ENCODE results near the gene STAG1.
"Not testable (repeated sequence)": the region's sequence is repeated elsewhere in the genome, so short reads cannot be mapped to it uniquely, and the experiment has no call there.

STAG1 gene

GRCh38 chr3:136740351-136740958, 11.7 kb downstream of the STAG1 start:
- no peak for TF ChIP-seq GABPA (IDR thresholded peaks at IDR 0.05; ENCODE audit: low read depth)
- no peak for TF ChIP-seq POLR2AphosphoS5 (IDR thresholded peaks at IDR 0.05; ENCODE audit: low read depth)
- no peak for TF ChIP-seq REST (IDR thresholded peaks at IDR 0.05; ENCODE audit: insufficient replicate concordance, low read depth)
- no peak for TF ChIP-seq SPI1 (IDR thresholded peaks at IDR 0.05; ENCODE audit: borderline replicate concordance, low read depth)
- TF ChIP-seq CTCF (IDR thresholded peaks at IDR 0.05; ENCODE audit: insufficient read depth, low read length) = no peak
- Histone ChIP-seq H3K27me3 (ENCODE audit: insufficient read depth, poor library complexity, severe bottlenecking) (no peaks in the 10 kb centered on the region), H3K4me3 (replicated peaks; ENCODE audit: insufficient read depth, low read length) (no peak overlapping the region), H3K27ac (replicated peaks) (no peak overlapping the region)
- DNase-seq (ENCODE audit: low read depth in 1 of 2, low spot score in 1 of 2) = no peak

GRCh38 chr3:136736950-136737349, 15.2 kb downstream of the STAG1 start:
- not testable (repeated sequence) for H3K27me3 ChIP-seq (ENCODE audit: insufficient read depth, poor library complexity, severe bottlenecking); H3K4me3 ChIP-seq (replicated peaks; ENCODE audit: insufficient read depth, low read length); H3K27ac ChIP-seq (replicated peaks); DNase-seq (ENCODE audit: low read depth in 1 of 2, low spot score in 1 of 2)

GRCh38 chr3:136735103-136735502, 17.1 kb downstream of the STAG1 start:
- no peak overlapping the region for H3K4me3 ChIP-seq (replicated peaks; ENCODE audit: insufficient read depth, low read length)
- no peak for DNase-seq (ENCODE audit: low read depth in 1 of 2, low spot score in 1 of 2)
- no peak overlapping the region for H3K27ac ChIP-seq (replicated peaks)
- no peaks in the 10 kb centered on the region for H3K27me3 ChIP-seq (ENCODE audit: insufficient read depth, poor library complexity, severe bottlenecking)
- no peak for TF ChIP-seq SPI1 (IDR thresholded peaks at IDR 0.05; ENCODE audit: borderline replicate concordance, low read depth)
- no peak for TF ChIP-seq REST (IDR thresholded peaks at IDR 0.05; ENCODE audit: insufficient replicate concordance, low read depth)
- TF ChIP-seq CTCF (IDR thresholded peaks at IDR 0.05; ENCODE audit: insufficient read depth, low read length) = no peak
- TF ChIP-seq GABPA (IDR thresholded peaks at IDR 0.05; ENCODE audit: low read depth) = no peak
- no peak for TF ChIP-seq POLR2AphosphoS5 (IDR thresholded peaks at IDR 0.05; ENCODE audit: low read depth)

- no peak overlapping the region for H3K4me3 ChIP-seq (replicated peaks; ENCODE audit: insufficient read depth, low read length)
- no peak overlapping the region for H3K27ac ChIP-seq (replicated peaks)
- DNase-seq (ENCODE audit: low read depth in 1 of 2, low spot score in 1 of 2) = no peak
- H3K27me3 ChIP-seq (ENCODE audit: insufficient read depth, poor library complexity, severe bottlenecking) = no peaks in the 10 kb centered on the region
- TF ChIP-seq GABPA (IDR thresholded peaks at IDR 0.05; ENCODE audit: low read depth) = no peak
- no peak for TF ChIP-seq REST (IDR thresholded peaks at IDR 0.05; ENCODE audit: insufficient replicate concordance, low read depth)
- no peak for TF ChIP-seq POLR2AphosphoS5 (IDR thresholded peaks at IDR 0.05; ENCODE audit: low read depth)
- TF ChIP-seq SPI1 (IDR thresholded peaks at IDR 0.05; ENCODE audit: borderline replicate concordance, low read depth) = no peak
- TF ChIP-seq CTCF (IDR thresholded peaks at IDR 0.05; ENCODE audit: insufficient read depth, low read length) = no peak
Measured at GRCh38 chr3:136734382-136735070, 17.7 kb downstream of the STAG1 start.
